OCI-LY7 (cell line): Measurements from ENCODE around the gene MEIS2. TPM values are rescaled to one million over a fixed set of nuclear protein-coding genes. Genes with fewer than 3 reads are reported as not detected.

Experiments
- BruUV-seq: library from RNA; stranded (reverse); fragments of 400-500 nt; replicated peaks from 2 replicates; lab custom pipeline; 2021; lab: Mats Ljungman, UMichigan
- CTCF ChIA-PET: fragments of 300-600 bp; sonication (Branson Sonifier 250); formaldehyde crosslinking; loops from one replicate; lab custom pipeline; 2022; ENCODE audit warnings: antibody characterized with exemption; ENCODE audit not compliant: unreplicated experiment; lab: Charles Lee
- POLR2A ChIA-PET: fragments of 300-600 bp; sonication (Branson Sonifier 250); formaldehyde crosslinking; loops from one replicate; lab custom pipeline; 2022; ENCODE audit warnings: antibody characterized with exemption; lab: Charles Lee
- DNase-seq: peaks from one replicate; pipeline ENCODE4 v3.0.0-alpha.2; 2015; ENCODE audit warnings: low spot score
- H2AFZ ChIP-seq: fragments of 200-600 bp; sonication (generic), shearing (Covaris generic); 2 replicates; pipeline ENCODE4 v1.6.1; 2014; ENCODE audit warnings: mild to moderate bottlenecking, antibody characterized with exemption, low read length, moderate library complexity
- H3K27ac ChIP-seq: fragments of 200-600 bp; sonication (generic); 2 replicates; pipeline ENCODE4 v1.5.1; 2014; ENCODE audit warnings: mixed run types, low read depth, mild to moderate bottlenecking, moderate library complexity, low read length, inconsistent platforms; ENCODE audit not compliant: poor library complexity, severe bottlenecking
- H3K36me3 ChIP-seq: fragments of 200-600 bp; sonication (generic); 2 replicates; pipeline ENCODE4 v1.6.1; 2014; ENCODE audit warnings: mild to moderate bottlenecking, antibody characterized with exemption, low read length, moderate library complexity, mixed read lengths; ENCODE audit not compliant: insufficient read depth
- H3K4me1 ChIP-seq: fragments of 200-600 bp; sonication (generic); 2 replicates; pipeline ENCODE4 v1.5.1; 2014; ENCODE audit warnings: mild to moderate bottlenecking, low read length; ENCODE audit not compliant: insufficient read depth, poor library complexity, severe bottlenecking
- H3K4me2 ChIP-seq: fragments of 200-600 bp; sonication (generic); 2 replicates; pipeline ENCODE4 v1.6.1; 2014; ENCODE audit warnings: mild to moderate bottlenecking, low read length
- H3K4me3 ChIP-seq: fragments of 200-600 bp; sonication (generic); 2 replicates; pipeline ENCODE4 v1.5.1; 2014; ENCODE audit warnings: mild to moderate bottlenecking, low read depth, low read length; ENCODE audit not compliant: poor library complexity, severe bottlenecking
- H3K79me2 ChIP-seq: fragments of 200-600 bp; sonication (generic); 2 replicates; pipeline ENCODE4 v1.6.1; 2016; ENCODE audit warnings: low read depth, mild to moderate bottlenecking, low read length, moderate library complexity, mixed read lengths; ENCODE audit not compliant: insufficient read depth
- H3K9me2 ChIP-seq: fragments of 200-600 bp; sonication (generic); 2 replicates; pipeline ENCODE4 v1.6.1; 2016; ENCODE audit warnings: mild to moderate bottlenecking, low read length, mixed read lengths; ENCODE audit not compliant: insufficient read depth
- H3K9me3 ChIP-seq: fragments of 200-600 bp; sonication (generic); 2 replicates; pipeline ENCODE4 v1.6.1; 2014; ENCODE audit warnings: mild to moderate bottlenecking, mixed run types, low read length, mixed read lengths
- H4K20me1 ChIP-seq: fragments of 200-600 bp; sonication (generic); 2 replicates; pipeline ENCODE4 v1.6.1; 2014; ENCODE audit warnings: mild to moderate bottlenecking, antibody characterized with exemption, low read length, moderate library complexity, mixed read lengths; ENCODE audit not compliant: insufficient read depth
- CTCF ChIP-seq: fragments of 200-600 bp; sonication (generic); conservative IDR thresholded peaks from 2 replicates; pipeline ENCODE4 v1.5.1; 2014; ENCODE audit warnings: mild to moderate bottlenecking, antibody characterized with exemption, low read length, moderate library complexity, mixed read lengths
- EZH2phosphoT487 ChIP-seq: fragments of 200-600 bp; sonication (generic); IDR thresholded peaks from 2 replicates; pipeline ENCODE4 v1.6.1; 2018; ENCODE audit warnings: low read depth, borderline replicate concordance, mild to moderate bottlenecking, mixed run types, antibody characterized with exemption, low read length, moderate library complexity, mixed read lengths
- intact Hi-C: fragments of 100-400 bp; cut with micrococcal nuclease; formaldehyde crosslinking; loops from one replicate; pipeline ENCODE4 v1.10.0; 2022; ENCODE audit not compliant: unreplicated experiment
- total RNA-seq, 2 experiments: library from RNA; depleted of rRNA in 1 of 2; stranded (reverse); fragments of >200 nt in 1 of 2; shearing (Covaris generic) in 1 of 2; gene quantifications; 2 replicates each; pipeline ENCODE4 v1.2.3, GENCODE V29; 2014 to 2022

MEIS2 gene
- total RNA-seq, 2 experiments from 2014 or later = 31.0 to 35.8 TPM

- Histone ChIP-seq H3K79me2 (no peaks in the 10 kb centered on the region), H3K4me3 (no peak overlapping the region), H3K4me2 (no peak overlapping the region), H3K9me2 (no peaks in the 10 kb centered on the region), H3K4me1 (no peaks in the 10 kb centered on the region), H3K36me3 (no peaks in the 10 kb centered on the region), H3K9me3 (no peaks in the 10 kb centered on the region), H3K27ac (no peak overlapping the region), H4K20me1 (no peaks in the 10 kb centered on the region), H2AFZ (no peak overlapping the region)
- POLR2A ChIA-PET = interaction anchor here (0.5 kb wide), 1 partner anchor 229 kb away, joined by 3 read pairs; no protein-coding TSS in a partner anchor
- intact Hi-C loops = no loop called here
- no TSS peak for BruUV-seq
- no peak for DNase-seq
- CTCF ChIA-PET = no interaction called here
- TF ChIP-seq EZH2phosphoT487 (no peak), CTCF (no peak)
Observed at GRCh38 chr15:36885771-36886170, 214.6 kb downstream of the MEIS2 start.

GRCh38 chr15:36884936-36885635 is 215.3 kb downstream of the MEIS2 start:
- H3K27ac ChIP-seq = no peak overlapping the region
- H3K36me3 ChIP-seq = no peaks in the 10 kb centered on the region
- DNase-seq = no peak
- no peaks in the 10 kb centered on the region for H4K20me1 ChIP-seq
- H3K9me2 ChIP-seq = no peaks in the 10 kb centered on the region
- BruUV-seq = no TSS peak
- intact Hi-C loops = no loop called here
- TF ChIP-seq CTCF (no peak), EZH2phosphoT487 (no peak)
- H3K4me2 ChIP-seq = no peak overlapping the region
- CTCF ChIA-PET = no interaction called here
- no peaks in the 10 kb centered on the region for H3K79me2 ChIP-seq
- no peak overlapping the region for H2AFZ ChIP-seq
- H3K4me1 ChIP-seq = no peaks in the 10 kb centered on the region
- POLR2A ChIA-PET = interaction anchor here (0.5 kb wide), 1 partner anchor 230 kb away, joined by 3 read pairs; no protein-coding TSS in a partner anchor
- no peak overlapping the region for H3K4me3 ChIP-seq
- H3K9me3 ChIP-seq = no peaks in the 10 kb centered on the region

- CTCF ChIA-PET = interaction anchor here (1.9 kb wide), 1 partner anchor 9 kb away, joined by 4 read pairs; no protein-coding TSS in a partner anchor
- Histone ChIP-seq H3K27ac (no peak overlapping the region), H3K4me3 (no peak overlapping the region), H3K9me3 (no peaks in the 10 kb centered on the region), H4K20me1 (no peaks in the 10 kb centered on the region), H3K9me2 (no peaks in the 10 kb centered on the region), H3K4me1 (no peaks in the 10 kb centered on the region), H3K36me3 (no peaks in the 10 kb centered on the region), H2AFZ (no peak overlapping the region), H3K4me2 (no peak overlapping the region), H3K79me2 (no peaks in the 10 kb centered on the region)
- TF ChIP-seq EZH2phosphoT487 (no peak), CTCF (no peak)
- no peak for DNase-seq
- POLR2A ChIA-PET = no interaction called here
- intact Hi-C loops = no loop called here
- no TSS peak for BruUV-seq
Observed at GRCh38 chr15:36884518-36884875, 215.9 kb downstream of the MEIS2 start.
